Lower leg skin (tissue), 3 donors: ENCODE data around the gene DGKI.

ENCODE experiments used
- POLR2A ChIP-seq, 2 donors: fragments of 450-650 bp; IDR thresholded peaks; one replicate each; pipeline ENCODE4 v1.6.1; 2016 to 2017; ENCODE audit warnings: antibody characterized with exemption in 2 of 2, mild to moderate bottlenecking in 1 of 2, moderate library complexity in 1 of 2
- TF ChIP-seq, protein P1 (sequence below), 3 donors: fragments of 450-650 bp; IDR thresholded peaks; one replicate each; pipeline ENCODE4 v1.5.1; 2016; ENCODE audit warnings: antibody characterized with exemption in 3 of 3, mild to moderate bottlenecking in 3 of 3, moderate library complexity in 2 of 3

DNA sequence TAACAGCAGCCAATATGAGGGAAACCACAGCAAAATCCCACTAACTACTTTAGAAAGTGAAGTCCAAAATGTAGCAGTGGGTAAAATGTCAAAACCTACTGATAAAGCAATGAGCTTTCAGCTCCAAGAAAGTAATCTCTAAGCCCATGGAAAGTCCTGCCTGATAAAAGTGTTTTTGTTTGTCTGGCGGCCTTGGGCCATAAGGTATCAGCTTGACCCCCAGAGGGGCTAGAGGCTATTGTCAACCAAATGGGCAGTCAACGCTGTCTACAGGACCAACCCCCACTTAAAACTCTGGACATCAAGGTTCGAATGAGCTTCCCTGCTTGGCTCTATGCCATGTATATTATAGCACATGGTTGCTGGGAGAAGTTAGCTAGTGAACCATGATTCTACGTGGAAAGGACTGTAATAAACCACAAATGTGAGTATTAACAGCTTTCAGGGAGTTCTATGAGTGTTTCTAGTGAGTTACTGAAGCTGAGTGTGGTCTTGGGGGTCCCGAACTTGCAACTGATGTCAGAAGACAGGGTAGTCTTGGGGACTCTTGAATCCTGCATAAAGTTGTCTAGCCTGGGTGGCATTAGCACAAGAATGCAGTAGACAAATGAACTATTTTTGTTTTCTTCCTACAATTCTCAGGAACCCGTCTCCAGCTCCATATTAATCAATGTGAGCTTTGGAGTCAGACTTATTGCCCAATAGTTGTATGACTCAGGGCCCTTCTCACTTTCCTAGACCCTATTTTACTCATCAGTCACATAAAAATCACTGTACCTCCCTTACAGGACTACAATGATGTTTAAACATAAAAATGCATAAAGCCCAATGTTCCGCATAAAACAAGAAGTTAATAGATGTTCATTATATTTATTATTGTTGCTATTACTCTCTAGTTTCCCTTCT is 164.9 kb downstream of the DGKI start:
- TF ChIP-seq, protein P1, sequence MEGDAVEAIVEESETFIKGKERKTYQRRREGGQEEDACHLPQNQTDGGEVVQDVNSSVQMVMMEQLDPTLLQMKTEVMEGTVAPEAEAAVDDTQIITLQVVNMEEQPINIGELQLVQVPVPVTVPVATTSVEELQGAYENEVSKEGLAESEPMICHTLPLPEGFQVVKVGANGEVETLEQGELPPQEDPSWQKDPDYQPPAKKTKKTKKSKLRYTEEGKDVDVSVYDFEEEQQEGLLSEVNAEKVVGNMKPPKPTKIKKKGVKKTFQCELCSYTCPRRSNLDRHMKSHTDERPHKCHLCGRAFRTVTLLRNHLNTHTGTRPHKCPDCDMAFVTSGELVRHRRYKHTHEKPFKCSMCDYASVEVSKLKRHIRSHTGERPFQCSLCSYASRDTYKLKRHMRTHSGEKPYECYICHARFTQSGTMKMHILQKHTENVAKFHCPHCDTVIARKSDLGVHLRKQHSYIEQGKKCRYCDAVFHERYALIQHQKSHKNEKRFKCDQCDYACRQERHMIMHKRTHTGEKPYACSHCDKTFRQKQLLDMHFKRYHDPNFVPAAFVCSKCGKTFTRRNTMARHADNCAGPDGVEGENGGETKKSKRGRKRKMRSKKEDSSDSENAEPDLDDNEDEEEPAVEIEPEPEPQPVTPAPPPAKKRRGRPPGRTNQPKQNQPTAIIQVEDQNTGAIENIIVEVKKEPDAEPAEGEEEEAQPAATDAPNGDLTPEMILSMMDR (IDR thresholded peaks at IDR 0.05) = no peak
- no peak for TF ChIP-seq POLR2A (IDR thresholded peaks at IDR 0.05)
